GM06990 (cell line): ENCODE measurements around the gene STARD9.
A peak's percentile ranks its signal among the peaks of the same experiment; 100 is the strongest.

Experiments used
- DNase-seq: peaks from one replicate; pipeline ENCODE4 v3.0.0-alpha.2; 2011; ENCODE audit not compliant: insufficient read length; ENCODE audit errors: extremely low read depth
- H3K27me3 ChIP-seq: replicated peaks from 2 replicates; pipeline ENCODE4 v1.6.0; 2011; ENCODE audit warnings: low read length; ENCODE audit not compliant: control insufficient read depth, insufficient read depth
- H3K36me3 ChIP-seq: 2 replicates; pipeline ENCODE4 v1.5.1; 2011; ENCODE audit warnings: low read length; ENCODE audit not compliant: control insufficient read depth, insufficient read depth
- H3K4me3 ChIP-seq: replicated peaks from 2 replicates; pipeline ENCODE4 v1.5.1; 2011; ENCODE audit warnings: low read depth, mild to moderate bottlenecking, control low read depth, low read length
- TF ChIP-seq, protein P1 (sequence below): IDR thresholded peaks from 2 replicates; pipeline ENCODE4 v1.5.1; 2011; ENCODE audit warnings: low read length, control low read depth, mild to moderate bottlenecking, inconsistent platforms; ENCODE audit not compliant: insufficient read depth, poor library complexity, severe bottlenecking

STARD9 gene

DNA sequence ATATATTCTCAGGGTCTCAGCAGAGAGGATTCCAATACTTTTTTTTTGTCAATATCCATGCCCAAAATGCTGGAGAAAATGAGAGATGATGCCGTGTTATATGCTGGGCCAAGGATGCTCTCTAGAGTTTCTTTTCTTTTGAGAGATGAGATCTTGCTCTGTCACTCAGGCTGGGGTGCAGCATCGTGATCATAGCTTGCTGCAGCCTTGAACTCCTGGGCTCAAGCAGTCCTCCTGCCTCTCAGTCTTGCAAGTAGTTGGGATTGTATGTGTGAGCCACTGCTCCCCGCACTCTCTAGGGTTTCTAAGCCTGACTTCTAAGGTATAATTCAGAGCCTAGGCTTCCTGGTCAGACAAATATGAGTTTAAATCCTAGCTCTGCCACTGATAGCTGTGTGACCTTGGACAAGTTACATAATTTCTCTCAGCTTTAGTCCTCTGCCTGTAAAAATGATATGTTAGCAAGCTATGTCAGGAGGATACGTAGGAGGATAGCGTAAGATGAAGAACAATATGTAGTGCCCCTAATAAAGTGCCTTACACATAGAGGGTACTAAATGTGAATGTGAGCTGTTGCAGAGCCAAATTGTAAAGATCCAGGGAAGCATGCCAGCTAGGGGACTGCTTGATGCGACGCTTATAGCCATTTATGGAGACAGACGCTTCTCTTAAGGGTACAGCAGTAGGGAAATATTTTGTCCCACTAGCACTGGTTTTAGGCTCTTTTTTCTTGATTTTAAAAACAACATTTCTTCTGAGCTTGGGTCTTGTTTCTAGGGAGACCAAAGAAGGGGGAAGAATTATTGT is 7.4 kb downstream of the STARD9 start:
- Histone ChIP-seq H3K36me3 (no peaks in the 10 kb centered on the region), H3K27me3 (no peaks in the 10 kb centered on the region), H3K4me3 (no peak overlapping the region)
- TF ChIP-seq, protein P1, sequence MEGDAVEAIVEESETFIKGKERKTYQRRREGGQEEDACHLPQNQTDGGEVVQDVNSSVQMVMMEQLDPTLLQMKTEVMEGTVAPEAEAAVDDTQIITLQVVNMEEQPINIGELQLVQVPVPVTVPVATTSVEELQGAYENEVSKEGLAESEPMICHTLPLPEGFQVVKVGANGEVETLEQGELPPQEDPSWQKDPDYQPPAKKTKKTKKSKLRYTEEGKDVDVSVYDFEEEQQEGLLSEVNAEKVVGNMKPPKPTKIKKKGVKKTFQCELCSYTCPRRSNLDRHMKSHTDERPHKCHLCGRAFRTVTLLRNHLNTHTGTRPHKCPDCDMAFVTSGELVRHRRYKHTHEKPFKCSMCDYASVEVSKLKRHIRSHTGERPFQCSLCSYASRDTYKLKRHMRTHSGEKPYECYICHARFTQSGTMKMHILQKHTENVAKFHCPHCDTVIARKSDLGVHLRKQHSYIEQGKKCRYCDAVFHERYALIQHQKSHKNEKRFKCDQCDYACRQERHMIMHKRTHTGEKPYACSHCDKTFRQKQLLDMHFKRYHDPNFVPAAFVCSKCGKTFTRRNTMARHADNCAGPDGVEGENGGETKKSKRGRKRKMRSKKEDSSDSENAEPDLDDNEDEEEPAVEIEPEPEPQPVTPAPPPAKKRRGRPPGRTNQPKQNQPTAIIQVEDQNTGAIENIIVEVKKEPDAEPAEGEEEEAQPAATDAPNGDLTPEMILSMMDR, result no peak
- DNase-seq, result no peak

GRCh38 chr15:42584031-42584765 is 8.8 kb downstream of the STARD9 start:
- H3K27me3 ChIP-seq, result no peaks in the 10 kb centered on the region
- no peak overlapping the region for H3K4me3 ChIP-seq
- no peaks in the 10 kb centered on the region for H3K36me3 ChIP-seq
- TF ChIP-seq, protein P1, result no peak
- DNase-seq, result no peak

DNA sequence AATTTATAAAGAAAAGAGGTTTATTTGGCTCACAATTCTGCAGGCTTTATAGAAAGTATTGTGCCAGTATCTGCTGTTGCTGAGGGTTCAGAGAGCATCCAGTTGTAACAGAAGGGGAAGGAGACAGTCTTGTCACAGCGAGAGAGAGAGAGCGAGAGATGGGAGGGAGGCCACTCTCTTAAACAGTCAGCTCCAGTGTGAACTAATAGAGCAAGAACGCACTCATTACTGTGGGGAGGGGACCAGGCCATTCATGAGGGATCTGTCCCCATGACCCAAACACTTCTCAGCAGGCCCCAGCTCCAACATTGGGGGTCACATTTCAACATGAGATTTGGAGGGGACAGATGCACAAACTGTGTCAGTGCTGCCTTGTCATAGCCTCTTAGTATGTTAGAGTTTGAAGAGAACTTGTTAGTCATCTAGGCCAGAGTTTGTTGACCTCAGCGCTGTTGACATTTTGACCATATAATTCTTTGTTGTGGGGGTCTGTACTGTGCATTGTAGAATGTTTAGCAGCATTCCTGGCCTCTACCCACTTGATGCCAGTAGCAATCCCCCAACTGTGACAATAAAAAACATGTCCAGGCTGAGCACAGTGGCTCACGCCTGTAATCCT is 15.3 kb downstream of the STARD9 start:
- no peak for DNase-seq
- TF ChIP-seq, protein P1, result no peak
- no peaks in the 10 kb centered on the region for H3K27me3 ChIP-seq
- H3K36me3 ChIP-seq, result peaks cover 1% of the 10 kb centered on the region; the same call in 1 of the 2 replicates
- H3K4me3 ChIP-seq, result no peak overlapping the region

- no peaks in the 10 kb centered on the region for H3K27me3 ChIP-seq
- no peak overlapping the region for H3K4me3 ChIP-seq
- peaks cover 1% of the 10 kb centered on the region; the same call in 1 of the 2 replicates for H3K36me3 ChIP-seq
- TF ChIP-seq, protein P1, result peak; percentile 37
- no peak for DNase-seq
Observed at GRCh38 chr15:42591238-42591934, 16.0 kb downstream of the STARD9 start.

GRCh38 chr15:42592716-42593115 is 17.3 kb downstream of the STARD9 start:
- Histone ChIP-seq H3K36me3 (peaks cover 1% of the 10 kb centered on the region; the same call in 1 of the 2 replicates), H3K27me3 (no peaks in the 10 kb centered on the region), H3K4me3 (no peak overlapping the region)
- TF ChIP-seq, protein P1, result no peak
- no peak for DNase-seq
